Esophagus squamous epithelium (tissue), 5 donors: ENCODE measurements around the gene NGLY1. TPM values are rescaled to one million over a fixed set of nuclear protein-coding genes. Genes with fewer than 3 reads are reported as not detected.

Experiments
- DNase-seq: peaks from one replicate; lab custom pipeline; 2025; lab: John Stamatoyannopoulos, UW
- H3K27ac ChIP-seq, 4 donors: fragments of 200-600 bp; sonication (generic); one replicate each; pipeline ENCODE4 v1.5.1; 2016 to 2019; ENCODE audit warnings: mild to moderate bottlenecking in 1 of 4
- H3K27me3 ChIP-seq, 4 donors: fragments of 200-600 bp; sonication (generic); 1 replicate in 3 of 4; 2 replicates in 1 of 4; pipeline versions ENCODE4 v1.5.1 to v1.6.0; 2017 to 2021; ENCODE audit warnings: antibody characterized with exemption in 1 of 4
- H3K36me3 ChIP-seq, 3 donors: fragments of 200-600 bp; sonication (generic); one replicate each; pipeline ENCODE4 v1.5.1; 2016 to 2019
- H3K4me1 ChIP-seq, 3 donors: fragments of 200-600 bp; sonication (generic); one replicate each; pipeline ENCODE4 v1.5.1; 2017 to 2019
- H3K4me3 ChIP-seq, 4 donors: fragments of 200-600 bp; sonication (generic); 1 replicate in 3 of 4; 2 replicates in 1 of 4; pipeline ENCODE4 v1.5.1; 2016 to 2019; ENCODE audit warnings: mild to moderate bottlenecking in 2 of 4, moderate library complexity in 1 of 4
- H3K9me3 ChIP-seq, 3 donors: fragments of 200-600 bp; sonication (generic); one replicate each; pipeline ENCODE4 v1.5.1; 2016 to 2019
- POLR2A ChIP-seq, 4 donors: fragments of 450-650 bp; IDR thresholded peaks; one replicate each; pipeline ENCODE4 v1.6.1; 2017; ENCODE audit warnings: antibody characterized with exemption in 4 of 4, mild to moderate bottlenecking in 4 of 4, moderate library complexity in 3 of 4
- WGBS, 2 donors: methylation state at CpG; one replicate each; pipeline ENCODE4 v1.1.5; 2018; 5-methylcytosine and 5-hydroxymethylcytosine counted together
- intact Hi-C: fragments of 100-400 bp; cut with DNase I; formaldehyde crosslinking; loops from one replicate; pipeline ENCODE4 v1.15.0; 2022
- total RNA-seq, 4 donors: library from RNA; depleted of rRNA; stranded (reverse); fragments of >200 nt; gene quantifications; one replicate each; pipeline ENCODE4 v1.1.0, GENCODE V29; 2016
- TF ChIP-seq, protein P1 (sequence below), 6 experiments: fragments of 450-650 bp in 4 of 6; fragments of 200-600 bp in 2 of 6; sonication (generic) in 2 of 6; IDR thresholded peaks; one replicate each; pipeline ENCODE4 v1.5.1; 2016 to 2019; ENCODE audit warnings: antibody characterized with exemption in 6 of 6, mild to moderate bottlenecking in 4 of 6, moderate library complexity in 4 of 6
- donor health status: DM: yes; HTN: yes; CAD: no.

NGLY1 gene
- total RNA-seq, 4 donors from 2014 or later, result 21.3 to 33.8 (median 30.1) TPM

- Histone ChIP-seq H3K4me1 (peaks cover 0 to 49% (median 0%) of the 10 kb centered on the region in 3 donors), H3K4me3 (no peak overlapping the region), H3K36me3 (peaks cover 0 to 54% (median 18%) of the 10 kb centered on the region in 3 donors), H3K27ac (no peak overlapping the region), H3K9me3 (no peaks in the 10 kb centered on the region), H3K27me3 (no peaks in the 10 kb centered on the region)
- DNase-seq, result no peak
- intact Hi-C loops, result no loop called here
- 87 to 92% methylated on average over 3 of the region's 3 CpGs for WGBS, 2 donors
- no peak for TF ChIP-seq POLR2A (IDR thresholded peaks at IDR 0.05)
- TF ChIP-seq, protein P1, sequence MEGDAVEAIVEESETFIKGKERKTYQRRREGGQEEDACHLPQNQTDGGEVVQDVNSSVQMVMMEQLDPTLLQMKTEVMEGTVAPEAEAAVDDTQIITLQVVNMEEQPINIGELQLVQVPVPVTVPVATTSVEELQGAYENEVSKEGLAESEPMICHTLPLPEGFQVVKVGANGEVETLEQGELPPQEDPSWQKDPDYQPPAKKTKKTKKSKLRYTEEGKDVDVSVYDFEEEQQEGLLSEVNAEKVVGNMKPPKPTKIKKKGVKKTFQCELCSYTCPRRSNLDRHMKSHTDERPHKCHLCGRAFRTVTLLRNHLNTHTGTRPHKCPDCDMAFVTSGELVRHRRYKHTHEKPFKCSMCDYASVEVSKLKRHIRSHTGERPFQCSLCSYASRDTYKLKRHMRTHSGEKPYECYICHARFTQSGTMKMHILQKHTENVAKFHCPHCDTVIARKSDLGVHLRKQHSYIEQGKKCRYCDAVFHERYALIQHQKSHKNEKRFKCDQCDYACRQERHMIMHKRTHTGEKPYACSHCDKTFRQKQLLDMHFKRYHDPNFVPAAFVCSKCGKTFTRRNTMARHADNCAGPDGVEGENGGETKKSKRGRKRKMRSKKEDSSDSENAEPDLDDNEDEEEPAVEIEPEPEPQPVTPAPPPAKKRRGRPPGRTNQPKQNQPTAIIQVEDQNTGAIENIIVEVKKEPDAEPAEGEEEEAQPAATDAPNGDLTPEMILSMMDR (IDR thresholded peaks at IDR 0.05), result no peak
Observed at GRCh38 chr3:25751048-25751447, 32.2 kb downstream of the NGLY1 start.

- peaks cover 0 to 33% (median 0%) of the 10 kb centered on the region in 3 donors for H3K4me1 ChIP-seq
Observed at GRCh38 chr3:25749031-25749581, 34.1 kb downstream of the NGLY1 start.

GRCh38 chr3:25748189-25748588, 35.1 kb downstream of the NGLY1 start:
- TF ChIP-seq POLR2A (IDR thresholded peaks at IDR 0.05), result no peak
- TF ChIP-seq, protein P1 (IDR thresholded peaks at IDR 0.05), result no peak
- Histone ChIP-seq H3K27ac (peak overlapping the region in 1 of 4 donors; percentile 52), H3K36me3 (peaks cover 0 to 67% (median 18%) of the 10 kb centered on the region in 3 donors), H3K4me3 (no peak overlapping the region), H3K9me3 (no peaks in the 10 kb centered on the region), H3K4me1 (peaks cover 0 to 33% (median 0%) of the 10 kb centered on the region in 3 donors), H3K27me3 (no peaks in the 10 kb centered on the region)
- DNase-seq, result no peak
- intact Hi-C loops, result no loop called here
- WGBS, 2 donors, result 91% methylated on average over 3 of the region's 3 CpGs

More at GRCh38 chr3:25749031-25749581, 34.1 kb downstream of the NGLY1 start:
- H3K4me3 ChIP-seq, result no peak overlapping the region
- WGBS, 2 donors, result 81 to 92% methylated on average over 6 of the region's 6 CpGs
- intact Hi-C loops, result no loop called here
- H3K36me3 ChIP-seq, result peaks cover 0 to 66% (median 18%) of the 10 kb centered on the region in 3 donors
- H3K9me3 ChIP-seq, result no peaks in the 10 kb centered on the region
- TF ChIP-seq, protein P1 (IDR thresholded peaks at IDR 0.05), result no peak
- TF ChIP-seq POLR2A (IDR thresholded peaks at IDR 0.05), result no peak
- DNase-seq, result no peak
- peak overlapping the region in 1 of 4 donors; percentile 4 for H3K27ac ChIP-seq
- no peaks in the 10 kb centered on the region for H3K27me3 ChIP-seq

DNA sequence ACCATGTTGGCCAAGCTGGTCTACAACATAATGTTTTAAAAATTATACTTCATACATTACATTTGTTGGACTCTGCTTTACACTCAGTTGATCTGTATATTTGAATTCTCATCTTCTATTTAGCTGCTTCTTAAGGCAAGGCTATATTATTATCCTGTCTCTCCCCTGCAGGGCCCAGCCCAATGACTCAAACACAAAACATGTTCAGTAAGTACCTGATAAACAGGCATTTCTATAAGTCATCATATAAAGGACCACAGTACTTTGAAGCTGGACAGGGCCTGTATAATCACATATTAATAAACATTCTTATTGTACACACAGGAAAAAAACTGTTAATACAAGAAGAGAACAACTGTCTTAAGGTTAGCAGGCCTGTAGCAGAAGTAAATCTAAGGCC, 36.2 kb downstream of the NGLY1 start:
- Histone ChIP-seq H3K27me3 (no peaks in the 10 kb centered on the region), H3K4me3 (no peak overlapping the region), H3K36me3 (peaks cover 0 to 75% (median 18%) of the 10 kb centered on the region in 3 donors), H3K4me1 (peaks cover 0 to 33% (median 0%) of the 10 kb centered on the region in 3 donors), H3K27ac (peak overlapping the region in 2 of 4 donors; percentile 38 to 54), H3K9me3 (no peaks in the 10 kb centered on the region)
- no peak for DNase-seq
- intact Hi-C loops, result no loop called here
- TF ChIP-seq, protein P1 (IDR thresholded peaks at IDR 0.05), result no peak
- TF ChIP-seq POLR2A (IDR thresholded peaks at IDR 0.05), result no peak

DNA sequence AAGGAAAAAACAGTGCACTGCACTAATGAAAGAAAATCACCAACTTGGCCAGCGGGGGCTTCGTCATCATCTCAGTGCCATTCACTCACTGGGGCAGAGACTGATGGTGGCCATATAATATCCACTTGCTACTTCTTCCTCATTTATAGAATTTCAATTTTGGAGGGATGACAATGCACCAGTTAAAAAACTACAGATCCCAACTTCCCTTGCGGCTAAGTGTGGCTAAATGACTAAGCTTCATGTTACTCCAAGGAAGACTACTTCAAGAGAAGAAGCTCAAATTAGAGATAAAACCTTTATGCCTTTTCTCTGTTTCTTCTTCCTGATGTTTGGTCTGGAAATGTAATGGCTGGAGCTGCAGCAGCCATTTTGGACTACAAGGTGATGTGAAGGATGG, 38.8 kb downstream of the NGLY1 start:
- intact Hi-C loops, result no loop called here
- no peaks in the 10 kb centered on the region for H3K9me3 ChIP-seq
- no peaks in the 10 kb centered on the region for H3K27me3 ChIP-seq
- no peak for TF ChIP-seq POLR2A (IDR thresholded peaks at IDR 0.05)
- TF ChIP-seq, protein P1 (IDR thresholded peaks at IDR 0.05), result no peak
- peaks cover 0 to 66% (median 3%) of the 10 kb centered on the region in 3 donors for H3K36me3 ChIP-seq
- no peak overlapping the region for H3K27ac ChIP-seq
- no peak for DNase-seq
- H3K4me1 ChIP-seq, result peaks cover 0 to 26% (median 0%) of the 10 kb centered on the region in 3 donors
- 97 to 100% methylated on average over 3 of the region's 3 CpGs for WGBS, 2 donors
- H3K4me3 ChIP-seq, result no peak overlapping the region
